ENCODE results near the gene DST.

Gene DST

DNA sequence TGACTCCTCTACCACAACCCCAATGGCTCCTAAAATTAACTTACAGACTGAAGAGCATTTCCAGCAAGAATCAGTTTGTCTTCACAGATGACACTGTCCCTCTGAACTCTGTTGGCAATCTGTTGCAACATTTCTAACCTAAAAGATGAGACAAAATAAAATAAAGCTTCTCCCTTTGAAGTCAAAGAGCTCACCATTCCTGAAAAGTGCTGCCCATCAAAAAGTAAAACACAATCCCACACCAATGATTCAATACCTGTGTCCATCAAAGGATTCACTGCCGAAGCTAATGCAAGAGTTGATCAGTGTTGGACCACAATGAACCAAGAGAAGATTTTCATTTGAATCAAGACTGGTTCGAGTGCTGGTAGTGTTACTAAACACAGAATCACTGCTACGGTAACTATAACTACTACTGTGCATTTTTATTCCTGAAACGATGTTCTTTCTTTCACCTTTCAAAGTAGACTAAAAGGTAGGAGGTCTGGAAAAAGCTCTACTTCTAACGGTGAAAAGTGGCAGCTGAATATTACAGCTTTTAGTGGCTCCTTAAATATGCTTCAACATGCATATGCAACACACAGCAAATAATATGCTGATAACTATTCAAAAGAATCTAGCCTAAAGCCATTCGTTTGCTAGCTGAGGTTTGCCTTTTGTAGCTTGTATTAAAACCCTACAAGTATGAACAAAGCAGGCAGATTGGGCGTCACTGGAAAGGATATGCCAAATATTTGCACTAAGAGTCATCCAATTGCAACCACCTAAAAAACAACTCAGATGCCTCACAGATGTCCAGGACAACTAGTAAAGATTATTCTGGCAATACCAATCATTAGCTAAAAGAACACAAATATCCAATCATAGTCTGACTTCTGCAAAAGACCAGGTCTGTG, at the start of gene DST:
DST (minus strand) TSS at position 524 of the 896 bp plus-strand sequence.
- Histone ChIP-seq H3K36me3 (ENCODE audit: control insufficient read depth, insufficient read depth, low read length, severe bottlenecking) (peaks cover 75% of the 10 kb centered on the region), H3K9me3 (ENCODE audit: control insufficient read depth, low read length) (no peaks in the 10 kb centered on the region), H3K4me3 (ENCODE audit: low read length) (peak within 1 kb of the TSS; percentile 59), H3K27me3 (replicated peaks; ENCODE audit: control insufficient read depth, insufficient read depth, low read length) (no peaks in the 10 kb centered on the region), H3K4me1 (ENCODE audit: control insufficient read depth, insufficient read depth, low read length) (peaks cover 43% of the 10 kb centered on the region), H3K9ac (ENCODE audit: low read length) (peak within 1 kb of the TSS; percentile 39)
- peak; percentile 92 for DNase-seq (ENCODE audit: low read depth)

GRCh38 chr6:56691814-56692213, 49.1 kb upstream of the DST start:
- Histone ChIP-seq H3K9ac (ENCODE audit: low read length) (peak overlapping the region; percentile 84), H3K4me1 (ENCODE audit: control insufficient read depth, insufficient read depth, low read length) (peaks cover 68% of the 10 kb centered on the region), H3K36me3 (ENCODE audit: control insufficient read depth, insufficient read depth, low read length, severe bottlenecking) (peaks cover 5% of the 10 kb centered on the region), H3K4me3 (ENCODE audit: low read length) (peak overlapping the region; percentile 86), H3K9me3 (ENCODE audit: control insufficient read depth, low read length) (no peaks in the 10 kb centered on the region), H3K27me3 (replicated peaks; ENCODE audit: control insufficient read depth, insufficient read depth, low read length) (no peaks in the 10 kb centered on the region)
- no peak for DNase-seq (ENCODE audit: low read depth)

GRCh38 chr6:56691286-56691595, 48.6 kb upstream of the DST start:
- no peak for DNase-seq (ENCODE audit: low read depth)
- Histone ChIP-seq H3K4me1 (ENCODE audit: control insufficient read depth, insufficient read depth, low read length) (peaks cover 64% of the 10 kb centered on the region), H3K27me3 (replicated peaks; ENCODE audit: control insufficient read depth, insufficient read depth, low read length) (no peaks in the 10 kb centered on the region), H3K36me3 (ENCODE audit: control insufficient read depth, insufficient read depth, low read length, severe bottlenecking) (peaks cover 5% of the 10 kb centered on the region), H3K9me3 (ENCODE audit: control insufficient read depth, low read length) (no peaks in the 10 kb centered on the region), H3K4me3 (ENCODE audit: low read length) (peak overlapping the region; percentile 86), H3K9ac (ENCODE audit: low read length) (peak overlapping the region; percentile 84)

- DNase-seq (ENCODE audit: low read depth): peak; percentile 63
- H3K4me3 ChIP-seq (ENCODE audit: low read length): peak overlapping the region; percentile 86
- H3K9me3 ChIP-seq (ENCODE audit: control insufficient read depth, low read length): no peaks in the 10 kb centered on the region
- H3K9ac ChIP-seq (ENCODE audit: low read length): no peak overlapping the region
- H3K4me1 ChIP-seq (ENCODE audit: control insufficient read depth, insufficient read depth, low read length): peaks cover 59% of the 10 kb centered on the region
- H3K36me3 ChIP-seq (ENCODE audit: control insufficient read depth, insufficient read depth, low read length, severe bottlenecking): peaks cover 5% of the 10 kb centered on the region
- no peaks in the 10 kb centered on the region for H3K27me3 ChIP-seq (replicated peaks; ENCODE audit: control insufficient read depth, insufficient read depth, low read length)
Observed at GRCh38 chr6:56690519-56691285, 48.0 kb upstream of the DST start.

DNA sequence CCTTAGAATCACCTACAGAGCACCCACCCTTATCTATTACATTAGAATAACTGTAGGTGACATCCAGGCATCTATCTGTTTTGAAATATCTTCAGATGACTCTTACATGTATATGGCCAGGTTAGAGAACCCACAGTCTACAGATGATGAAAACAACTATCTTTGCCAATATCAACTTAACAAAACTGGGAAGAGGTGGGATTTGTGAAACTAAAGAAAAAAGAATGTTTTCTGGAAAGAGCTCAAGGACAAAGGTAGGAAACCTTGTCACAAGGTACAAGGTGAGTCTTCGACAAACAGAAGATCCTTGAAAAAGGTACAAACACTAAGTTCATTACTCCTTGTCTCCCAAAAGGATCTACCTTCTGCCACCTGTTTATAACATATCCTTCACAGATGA, 47.0 kb upstream of the DST start:
- H3K4me1 ChIP-seq (ENCODE audit: control insufficient read depth, insufficient read depth, low read length): peaks cover 53% of the 10 kb centered on the region
- peak overlapping the region; percentile 86 for H3K4me3 ChIP-seq (ENCODE audit: low read length)
- H3K9ac ChIP-seq (ENCODE audit: low read length): no peak overlapping the region
- H3K27me3 ChIP-seq (replicated peaks; ENCODE audit: control insufficient read depth, insufficient read depth, low read length): no peaks in the 10 kb centered on the region
- no peaks in the 10 kb centered on the region for H3K9me3 ChIP-seq (ENCODE audit: control insufficient read depth, low read length)
- DNase-seq (ENCODE audit: low read depth): no peak
- peaks cover 5% of the 10 kb centered on the region for H3K36me3 ChIP-seq (ENCODE audit: control insufficient read depth, insufficient read depth, low read length, severe bottlenecking)

- Histone ChIP-seq H3K27me3 (replicated peaks; ENCODE audit: control insufficient read depth, insufficient read depth, low read length) (no peaks in the 10 kb centered on the region), H3K9ac (ENCODE audit: low read length) (no peak overlapping the region), H3K36me3 (ENCODE audit: control insufficient read depth, insufficient read depth, low read length, severe bottlenecking) (peaks cover 5% of the 10 kb centered on the region), H3K9me3 (ENCODE audit: control insufficient read depth, low read length) (no peaks in the 10 kb centered on the region), H3K4me3 (ENCODE audit: low read length) (no peak overlapping the region), H3K4me1 (ENCODE audit: control insufficient read depth, insufficient read depth, low read length) (peaks cover 59% of the 10 kb centered on the region)
- DNase-seq (ENCODE audit: low read depth): no peak
Observed at GRCh38 chr6:56689114-56689513, 46.4 kb upstream of the DST start.

GRCh38 chr6:56688521-56688920, 45.8 kb upstream of the DST start:
- no peaks in the 10 kb centered on the region for H3K27me3 ChIP-seq (replicated peaks; ENCODE audit: control insufficient read depth, insufficient read depth, low read length)
- H3K4me1 ChIP-seq (ENCODE audit: control insufficient read depth, insufficient read depth, low read length): peaks cover 63% of the 10 kb centered on the region
- DNase-seq (ENCODE audit: low read depth): no peak
- H3K9me3 ChIP-seq (ENCODE audit: control insufficient read depth, low read length): no peaks in the 10 kb centered on the region
- no peak overlapping the region for H3K9ac ChIP-seq (ENCODE audit: low read length)
- H3K36me3 ChIP-seq (ENCODE audit: control insufficient read depth, insufficient read depth, low read length, severe bottlenecking): peaks cover 5% of the 10 kb centered on the region
- H3K4me3 ChIP-seq (ENCODE audit: low read length): no peak overlapping the region

DNA sequence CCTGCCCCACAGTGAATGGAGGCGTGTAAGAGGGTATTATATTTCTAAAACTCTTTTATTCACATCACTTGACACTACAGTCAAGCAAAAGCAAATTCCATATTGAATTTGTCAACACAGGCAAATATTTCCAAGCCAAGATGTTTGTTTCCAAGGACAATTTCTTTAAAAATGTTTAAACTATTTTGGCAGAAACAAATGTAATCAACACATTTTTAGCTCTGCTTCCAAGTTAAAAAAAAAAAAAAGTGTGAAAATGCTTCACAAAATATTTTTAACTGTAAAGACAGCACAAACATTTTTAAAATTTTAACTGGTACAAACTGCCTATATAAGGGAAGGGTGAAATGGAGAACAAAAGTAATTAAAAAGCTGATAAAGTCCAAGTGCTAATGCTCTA, 44.9 kb upstream of the DST start:
- DNase-seq (ENCODE audit: low read depth): no peak
- Histone ChIP-seq H3K36me3 (ENCODE audit: control insufficient read depth, insufficient read depth, low read length, severe bottlenecking) (peaks cover 5% of the 10 kb centered on the region), H3K4me3 (ENCODE audit: low read length) (no peak overlapping the region), H3K9ac (ENCODE audit: low read length) (no peak overlapping the region), H3K4me1 (ENCODE audit: control insufficient read depth, insufficient read depth, low read length) (peaks cover 63% of the 10 kb centered on the region), H3K27me3 (replicated peaks; ENCODE audit: control insufficient read depth, insufficient read depth, low read length) (no peaks in the 10 kb centered on the region), H3K9me3 (ENCODE audit: control insufficient read depth, low read length) (no peaks in the 10 kb centered on the region)

DNA sequence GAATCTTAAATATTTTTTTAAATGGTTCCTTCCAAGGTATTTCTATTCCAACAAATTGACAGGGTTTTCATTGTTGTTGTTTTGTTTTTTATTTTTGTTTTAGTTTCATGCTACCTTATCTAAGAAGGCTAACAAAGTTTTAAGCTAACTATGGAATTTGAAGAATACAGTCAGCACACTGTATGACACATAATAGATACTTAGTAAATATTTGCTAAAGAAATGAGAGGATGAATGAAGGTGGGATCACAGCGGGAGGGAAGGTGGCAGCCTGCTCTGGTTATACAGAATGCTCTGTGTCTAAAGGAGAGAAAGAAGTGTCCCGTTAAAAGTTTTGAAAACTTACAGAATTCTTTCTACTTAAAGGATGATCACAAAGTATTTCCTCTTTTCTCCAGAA, 43.7 kb upstream of the DST start:
- H3K9me3 ChIP-seq (ENCODE audit: control insufficient read depth, low read length): no peaks in the 10 kb centered on the region
- no peak overlapping the region for H3K4me3 ChIP-seq (ENCODE audit: low read length)
- H3K9ac ChIP-seq (ENCODE audit: low read length): no peak overlapping the region
- no peak for DNase-seq (ENCODE audit: low read depth)
- peaks cover 5% of the 10 kb centered on the region for H3K36me3 ChIP-seq (ENCODE audit: control insufficient read depth, insufficient read depth, low read length, severe bottlenecking)
- H3K27me3 ChIP-seq (replicated peaks; ENCODE audit: control insufficient read depth, insufficient read depth, low read length): no peaks in the 10 kb centered on the region
- peaks cover 59% of the 10 kb centered on the region for H3K4me1 ChIP-seq (ENCODE audit: control insufficient read depth, insufficient read depth, low read length)

GRCh38 chr6:56685994-56686393, 43.3 kb upstream of the DST start:
- no peaks in the 10 kb centered on the region for H3K27me3 ChIP-seq (replicated peaks; ENCODE audit: control insufficient read depth, insufficient read depth, low read length)

DNA sequence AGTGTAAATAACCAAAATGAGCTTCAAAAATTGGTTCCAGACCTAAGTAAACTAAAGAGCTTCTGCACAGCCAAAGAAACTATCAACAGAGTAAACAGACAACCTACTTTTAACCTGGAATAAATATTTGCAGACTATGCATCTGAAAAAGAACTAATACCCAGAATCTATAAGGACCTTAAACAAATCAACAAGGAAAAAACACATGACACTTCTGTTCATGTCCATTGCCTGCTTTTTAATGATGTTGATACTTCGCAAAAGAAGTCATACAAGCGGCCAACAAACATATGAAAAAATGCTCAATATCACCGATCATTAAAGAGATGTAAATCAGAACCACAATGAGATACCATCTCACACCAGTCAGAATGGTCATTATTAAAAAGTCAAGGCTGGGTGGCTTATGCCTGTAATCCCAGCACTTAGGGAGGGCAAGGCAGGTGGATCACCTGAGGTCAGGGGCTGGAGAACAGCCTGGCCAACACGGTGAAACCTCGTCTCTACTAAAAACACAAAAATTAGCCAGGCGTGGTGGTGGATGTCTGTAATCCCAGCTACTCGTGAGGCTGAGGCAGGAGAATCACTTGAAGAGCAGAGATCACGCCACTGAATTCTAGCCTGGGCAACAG, 42.5 kb upstream of the DST start:
- Histone ChIP-seq H3K9me3 (ENCODE audit: control insufficient read depth, low read length) (no peaks in the 10 kb centered on the region), H3K4me3 (ENCODE audit: low read length) (no peak overlapping the region), H3K9ac (ENCODE audit: low read length) (no peak overlapping the region), H3K4me1 (ENCODE audit: control insufficient read depth, insufficient read depth, low read length) (peaks cover 47% of the 10 kb centered on the region), H3K27me3 (replicated peaks; ENCODE audit: control insufficient read depth, insufficient read depth, low read length) (no peaks in the 10 kb centered on the region), H3K36me3 (ENCODE audit: control insufficient read depth, insufficient read depth, low read length, severe bottlenecking) (peaks cover 5% of the 10 kb centered on the region)
- no peak for DNase-seq (ENCODE audit: low read depth)

More at GRCh38 chr6:56685994-56686393, 43.3 kb upstream of the DST start:
- H3K9ac ChIP-seq (ENCODE audit: low read length): no peak overlapping the region
- peaks cover 5% of the 10 kb centered on the region for H3K36me3 ChIP-seq (ENCODE audit: control insufficient read depth, insufficient read depth, low read length, severe bottlenecking)
- no peaks in the 10 kb centered on the region for H3K9me3 ChIP-seq (ENCODE audit: control insufficient read depth, low read length)
- no peak overlapping the region for H3K4me3 ChIP-seq (ENCODE audit: low read length)
- peaks cover 55% of the 10 kb centered on the region for H3K4me1 ChIP-seq (ENCODE audit: control insufficient read depth, insufficient read depth, low read length)
- no peak for DNase-seq (ENCODE audit: low read depth)
